SK-N-SH treated with all-trans-retinoic acid at 6 μM for 48 hours (cell line): Measurements from ENCODE around the gene DUSP16.

Experiments
- ATAC-seq: fragments of 200-7000 bp; cut with Tn5 transposase; 3 replicates; pipeline ENCODE4 v1.9.1; 2020; ENCODE audit warnings: mild to moderate bottlenecking, moderate library complexity
- ARNTL ChIP-seq: fragments of 450-650 bp; formaldehyde crosslinking; IDR thresholded peaks from 2 replicates; pipeline ENCODE4 v1.5.0; 2020; ENCODE audit warnings: low read depth, mild to moderate bottlenecking, moderate library complexity, borderline replicate concordance
- BACH2 ChIP-seq: fragments of 250-450 bp; sonication (Bioruptor Pico); IDR thresholded peaks from 2 replicates; pipeline ENCODE4 v1.9.0; 2021; ENCODE audit warnings: mild to moderate bottlenecking, borderline replicate concordance
- CREB5 ChIP-seq: fragments of 250-450 bp; sonication (Bioruptor Pico); IDR thresholded peaks from 2 replicates; pipeline ENCODE4 v1.5.1; 2020; ENCODE audit warnings: low read depth, mild to moderate bottlenecking, moderate library complexity
- CSDC2 ChIP-seq: fragments of 250-450 bp; sonication (Bioruptor Pico); IDR thresholded peaks from 2 replicates; pipeline ENCODE4 v1.5.0; 2020; ENCODE audit warnings: mild to moderate bottlenecking, moderate library complexity
- CSRNP3 ChIP-seq: fragments of 250-450 bp; sonication (Bioruptor Pico); IDR thresholded peaks from 2 replicates; pipeline ENCODE4 v1.5.1; 2021; ENCODE audit warnings: mild to moderate bottlenecking, moderate library complexity
- ESRRG ChIP-seq: fragments of 250-450 bp; sonication (Bioruptor Pico); IDR thresholded peaks from 2 replicates; pipeline ENCODE4 v1.6.1; 2021; ENCODE audit warnings: mild to moderate bottlenecking
- GLIS3 ChIP-seq: fragments of 250-450 bp; sonication (Bioruptor Pico); IDR thresholded peaks from 2 replicates; pipeline ENCODE4 v1.5.0; 2020; ENCODE audit warnings: mild to moderate bottlenecking, moderate library complexity
- ISL1 ChIP-seq: fragments of 250-450 bp; sonication (Bioruptor Pico); IDR thresholded peaks from 2 replicates; pipeline ENCODE4 v2.1.2; 2022; ENCODE audit warnings: mild to moderate bottlenecking, moderate library complexity
- OSR1 ChIP-seq: fragments of 250-450 bp; sonication (Bioruptor Pico); IDR thresholded peaks from 2 replicates; pipeline ENCODE4 v1.8.0; 2022; ENCODE audit warnings: moderate library complexity, mild to moderate bottlenecking, inconsistent platforms
- PPARA ChIP-seq: fragments of 250-450 bp; sonication (Bioruptor Pico); IDR thresholded peaks from 2 replicates; pipeline ENCODE4 v1.5.0; 2020; ENCODE audit warnings: mild to moderate bottlenecking, borderline replicate concordance
- RARB ChIP-seq: fragments of 250-450 bp; sonication (Bioruptor Pico); IDR thresholded peaks from 2 replicates; pipeline ENCODE4 v1.8.0; 2021; ENCODE audit warnings: mild to moderate bottlenecking, moderate library complexity
- SNAI2 ChIP-seq: fragments of 250-450 bp; sonication (Bioruptor Pico); IDR thresholded peaks from 2 replicates; pipeline ENCODE4 v1.5.0; 2020; ENCODE audit warnings: mild to moderate bottlenecking, moderate library complexity
- TCF4 ChIP-seq: fragments of 250-450 bp; sonication (Bioruptor Pico); IDR thresholded peaks from 2 replicates; pipeline ENCODE4 v1.8.0; 2021; ENCODE audit warnings: mild to moderate bottlenecking, moderate library complexity, borderline replicate concordance
- TOX ChIP-seq: fragments of 250-450 bp; sonication (Bioruptor Pico); IDR thresholded peaks from 2 replicates; pipeline ENCODE4 v1.8.0; 2021; ENCODE audit warnings: mild to moderate bottlenecking, moderate library complexity, borderline replicate concordance
- ZC3H10 ChIP-seq: fragments of 250-450 bp; sonication (Bioruptor Pico); IDR thresholded peaks from 2 replicates; pipeline ENCODE4 v1.5.1; 2021; ENCODE audit warnings: mild to moderate bottlenecking, moderate library complexity
- ZFP3 ChIP-seq: fragments of 250-450 bp; sonication (Bioruptor Pico); IDR thresholded peaks from 2 replicates; pipeline ENCODE4 v1.5.0; 2020; ENCODE audit warnings: mild to moderate bottlenecking, moderate library complexity
- ZFP30 ChIP-seq: fragments of 450-650 bp; formaldehyde crosslinking; IDR thresholded peaks from 2 replicates; pipeline ENCODE4 v1.5.0; 2022; ENCODE audit warnings: mild to moderate bottlenecking, moderate library complexity
- ZNF565 ChIP-seq: fragments of 450-650 bp; formaldehyde crosslinking; conservative IDR thresholded peaks from 2 replicates; pipeline ENCODE4 v1.5.0; 2020; ENCODE audit warnings: low read depth, mild to moderate bottlenecking, moderate library complexity
- ZNF70 ChIP-seq: fragments of 450-650 bp; formaldehyde crosslinking; IDR thresholded peaks from 2 replicates; pipeline ENCODE4 v1.5.0; 2020; ENCODE audit warnings: mild to moderate bottlenecking, moderate library complexity
- ZNF8 ChIP-seq: fragments of 450-650 bp; formaldehyde crosslinking; IDR thresholded peaks from 2 replicates; pipeline ENCODE4 v1.5.0; 2020; ENCODE audit warnings: mild to moderate bottlenecking, moderate library complexity

DUSP16 gene

GRCh38 chr12:12486661-12487240 is 75.9 kb downstream of the DUSP16 start:
- TF ChIP-seq CSRNP3 (CRISPR knock-in tag) (no peak), CSDC2 (CRISPR knock-in tag) (no peak), ZNF70 (CRISPR knock-in tag) (no peak), RARB (CRISPR knock-in tag) (no peak), ESRRG (CRISPR knock-in tag) (no peak), ARNTL (CRISPR knock-in tag) (no peak), ZFP30 (no peak), TOX (CRISPR knock-in tag) (no peak), TCF4 (CRISPR knock-in tag) (no peak)
- no peak for ATAC-seq

GRCh38 chr12:12483438-12483837 is 79.2 kb downstream of the DUSP16 start:
- TF ChIP-seq ARNTL (CRISPR knock-in tag), result no peak
- TF ChIP-seq CREB5 (CRISPR knock-in tag), result no peak
- TF ChIP-seq PPARA (CRISPR knock-in tag), result no peak
- no peak for TF ChIP-seq ZNF8
- no peak for TF ChIP-seq ZNF565
- TF ChIP-seq BACH2 (CRISPR knock-in tag), result no peak
- no peak for TF ChIP-seq ISL1
- no peak for TF ChIP-seq ZC3H10 (CRISPR knock-in tag)
- TF ChIP-seq, all 23 proteins: peak for 0
- ATAC-seq, result no peak

- ATAC-seq, result no peak
- TF ChIP-seq RARB (CRISPR knock-in tag) (no peak), ZNF565 (no peak), ISL1 (no peak), OSR1 (CRISPR knock-in tag) (no peak), ARNTL (CRISPR knock-in tag) (no peak), PPARA (CRISPR knock-in tag) (no peak), GLIS3 (CRISPR knock-in tag) (no peak), ESRRG (CRISPR knock-in tag) (no peak), TCF4 (CRISPR knock-in tag) (no peak), CSRNP3 (CRISPR knock-in tag) (no peak), ZFP30 (no peak), CREB5 (CRISPR knock-in tag) (no peak), CSDC2 (CRISPR knock-in tag) (no peak)
Observed at GRCh38 chr12:12482959-12483358, 79.7 kb downstream of the DUSP16 start.

- TF ChIP-seq SNAI2 (no peak), CREB5 (CRISPR knock-in tag) (no peak), ZFP3 (CRISPR knock-in tag) (no peak)
- no peak for ATAC-seq
Observed at GRCh38 chr12:12482150-12482761, 80.4 kb downstream of the DUSP16 start.
